DOHH2 (cell line): ENCODE results near the gene PRDM15.

Experiments
- EZH2phosphoT487 ChIP-seq: fragments of 200-600 bp; sonication (generic); IDR thresholded peaks from 2 replicates; pipeline ENCODE4 v1.6.1; 2017; ENCODE audit warnings: borderline replicate concordance, mild to moderate bottlenecking, antibody characterized with exemption, low read length, moderate library complexity, mixed read lengths
- TF ChIP-seq, protein P1 (sequence below): fragments of 200-600 bp; sonication (generic); IDR thresholded peaks from one replicate; pipeline ENCODE4 v1.5.1; 2014; ENCODE audit warnings: antibody characterized with exemption, mild to moderate bottlenecking, low read depth, low read length; ENCODE audit not compliant: poor library complexity, severe bottlenecking

DNA sequence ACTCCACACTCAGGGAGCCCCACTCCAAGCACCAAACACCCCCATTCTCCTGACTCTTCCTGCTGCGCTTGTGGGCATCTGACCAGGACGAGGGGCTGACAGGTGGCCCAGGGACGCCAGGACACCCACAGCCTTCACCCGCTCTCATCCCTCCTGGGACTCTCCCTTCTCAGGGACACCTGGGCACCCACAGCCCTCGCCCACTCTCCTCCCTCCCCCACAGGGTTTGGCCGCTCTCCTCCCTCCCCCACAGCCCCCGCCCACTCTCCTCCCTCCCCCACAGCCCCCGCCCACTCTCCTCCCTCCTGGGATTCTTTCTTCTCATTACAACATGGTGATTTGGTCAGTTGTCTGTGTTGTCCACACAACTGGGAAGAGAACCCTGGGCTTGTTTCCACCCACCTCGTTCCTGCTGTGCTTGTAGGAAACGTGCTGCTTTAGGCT, 43.4 kb downstream of the PRDM15 start:
- TF ChIP-seq, protein P1, sequence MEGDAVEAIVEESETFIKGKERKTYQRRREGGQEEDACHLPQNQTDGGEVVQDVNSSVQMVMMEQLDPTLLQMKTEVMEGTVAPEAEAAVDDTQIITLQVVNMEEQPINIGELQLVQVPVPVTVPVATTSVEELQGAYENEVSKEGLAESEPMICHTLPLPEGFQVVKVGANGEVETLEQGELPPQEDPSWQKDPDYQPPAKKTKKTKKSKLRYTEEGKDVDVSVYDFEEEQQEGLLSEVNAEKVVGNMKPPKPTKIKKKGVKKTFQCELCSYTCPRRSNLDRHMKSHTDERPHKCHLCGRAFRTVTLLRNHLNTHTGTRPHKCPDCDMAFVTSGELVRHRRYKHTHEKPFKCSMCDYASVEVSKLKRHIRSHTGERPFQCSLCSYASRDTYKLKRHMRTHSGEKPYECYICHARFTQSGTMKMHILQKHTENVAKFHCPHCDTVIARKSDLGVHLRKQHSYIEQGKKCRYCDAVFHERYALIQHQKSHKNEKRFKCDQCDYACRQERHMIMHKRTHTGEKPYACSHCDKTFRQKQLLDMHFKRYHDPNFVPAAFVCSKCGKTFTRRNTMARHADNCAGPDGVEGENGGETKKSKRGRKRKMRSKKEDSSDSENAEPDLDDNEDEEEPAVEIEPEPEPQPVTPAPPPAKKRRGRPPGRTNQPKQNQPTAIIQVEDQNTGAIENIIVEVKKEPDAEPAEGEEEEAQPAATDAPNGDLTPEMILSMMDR: no peak
- no peak for TF ChIP-seq EZH2phosphoT487
